Activated CD4-positive, alpha-beta T cell treated with anti-CD3 and anti-CD28 coated beads, Interleukin-2, amount 50 U/mL, for 4 hours (primary cell): ENCODE results near the gene SLC35D1.
A peak's percentile ranks its signal among the peaks of the same experiment; 100 is the strongest.

Experiments
- DNase-seq, 2 experiments: peaks; one replicate each; pipeline ENCODE4 v3.0.0-alpha.2; 2020

SLC35D1 gene

GRCh38 chr1:67043366-67043765 lies 10.6 kb downstream of the SLC35D1 start:
- DNase-seq = no peak

GRCh38 chr1:67041841-67042503 lies 12.0 kb downstream of the SLC35D1 start:
- DNase-seq = no peak

DNA sequence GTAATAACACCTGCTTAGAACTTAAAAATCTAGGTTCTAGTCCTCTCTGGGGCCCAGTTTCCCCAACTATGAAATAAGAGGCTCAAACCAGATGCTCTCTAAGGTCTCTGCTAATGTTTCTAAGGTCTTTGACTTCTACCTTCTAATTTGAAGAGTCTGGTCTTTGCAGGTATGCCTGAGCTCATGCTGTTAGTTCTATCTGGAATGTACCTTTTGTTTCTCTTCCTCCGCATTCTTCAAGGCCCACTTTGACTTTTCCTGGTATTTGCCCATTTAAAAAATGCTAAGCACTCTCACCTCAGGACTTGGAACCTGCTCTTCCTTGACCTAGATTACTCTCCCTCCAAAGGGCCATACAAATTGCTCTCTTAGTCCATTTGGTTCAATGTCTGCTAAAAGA lies 13.5 kb downstream of the SLC35D1 start:
- DNase-seq = no peak

- DNase-seq = no peak
Measured at GRCh38 chr1:67031859-67032247, 22.1 kb downstream of the SLC35D1 start.

DNA sequence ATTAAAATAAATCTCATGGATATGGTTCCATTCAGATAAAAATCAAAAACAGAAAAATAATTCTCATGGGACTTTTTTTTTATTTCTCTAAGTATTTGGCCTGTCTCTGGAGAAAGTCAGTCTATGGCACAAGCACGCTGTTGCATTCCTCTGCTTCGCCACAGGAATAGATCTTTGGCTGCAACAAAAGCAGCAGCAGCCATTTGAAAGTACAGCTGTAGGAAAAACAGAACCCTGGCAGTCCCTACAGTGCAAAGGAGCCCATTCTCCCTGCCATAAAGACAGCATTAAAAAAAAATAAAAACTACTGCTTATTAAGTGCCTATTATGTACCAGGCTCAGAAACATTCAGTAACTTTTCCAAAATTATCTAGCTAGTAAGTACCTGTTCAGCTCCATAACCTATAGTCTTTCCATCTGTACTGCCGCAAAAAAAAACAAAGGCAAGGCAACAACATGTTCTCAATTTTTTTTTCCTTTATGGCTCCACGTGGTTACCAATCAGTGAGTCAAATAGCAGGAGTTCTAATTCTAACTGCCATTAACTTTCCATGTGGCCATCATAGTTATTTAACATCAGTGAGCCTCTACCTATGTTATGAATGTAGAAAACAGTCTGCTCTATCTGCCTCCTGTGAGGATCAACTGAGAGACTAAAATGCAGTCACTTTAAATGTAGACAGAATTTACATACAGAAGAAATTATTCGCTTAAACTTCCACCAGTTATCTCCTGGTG lies 22.7 kb downstream of the SLC35D1 start:
- no peak for DNase-seq

GRCh38 chr1:67029472-67029871 lies 24.5 kb downstream of the SLC35D1 start:
- no peak for DNase-seq

DNA sequence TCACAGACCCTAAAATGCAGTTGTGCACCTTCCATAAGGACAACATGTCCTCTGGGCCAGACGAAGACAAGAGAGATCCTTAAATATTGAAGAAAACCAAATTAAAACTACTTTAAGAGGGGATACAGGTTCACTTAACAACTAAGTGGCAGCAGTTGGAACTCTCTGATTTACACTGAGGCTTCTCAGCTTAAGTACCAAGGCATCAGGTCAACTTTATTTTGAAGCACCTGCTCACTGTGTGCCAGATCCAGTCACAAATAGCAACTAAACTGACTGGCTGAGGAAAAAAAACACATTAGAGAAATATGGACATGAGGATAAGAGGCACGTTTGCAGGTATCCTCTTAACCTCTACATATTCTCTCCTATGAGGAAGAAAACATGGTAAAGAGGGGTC lies 33.2 kb downstream of the SLC35D1 start:
- DNase-seq = no peak

DNA sequence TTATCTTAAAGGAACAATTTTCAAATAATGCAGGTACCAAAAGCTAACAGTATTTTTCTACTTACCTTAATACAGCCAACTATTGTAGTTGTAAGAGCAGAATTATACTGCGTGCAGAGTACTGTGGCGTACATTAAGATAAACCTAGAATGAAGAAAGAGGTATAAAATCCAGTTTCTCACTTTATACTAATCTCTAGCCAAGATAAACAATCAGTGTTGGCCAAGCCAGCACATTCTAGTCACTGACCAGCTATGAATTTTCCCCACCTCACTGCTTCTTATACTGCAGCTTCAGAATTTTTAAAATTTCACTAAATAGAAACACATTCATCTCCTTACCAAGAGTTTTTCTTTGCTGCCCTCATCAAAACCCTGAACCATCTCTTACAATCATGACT lies 33.6 kb downstream of the SLC35D1 start:
- DNase-seq = no peak

GRCh38 chr1:67019600-67020136 lies 34.3 kb downstream of the SLC35D1 start:
- no peak for DNase-seq

DNA sequence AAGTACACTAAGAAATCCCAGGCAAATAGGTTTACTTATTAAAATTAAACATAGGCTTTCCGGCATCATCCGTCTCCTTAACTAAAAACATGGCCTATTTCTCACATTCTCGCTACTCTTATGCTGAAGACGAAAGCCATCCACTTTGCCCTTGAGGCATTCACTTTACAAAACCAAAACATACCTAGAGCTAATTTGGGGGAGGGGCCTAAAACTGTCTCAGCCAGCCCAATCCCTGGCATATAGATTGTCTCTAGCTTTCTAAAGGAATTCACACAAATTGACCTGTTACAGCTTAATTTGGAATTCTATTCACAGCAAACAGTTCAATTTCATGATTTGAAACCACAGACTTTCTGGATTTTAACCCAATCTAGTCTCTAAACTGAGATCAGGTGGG lies 34.8 kb downstream of the SLC35D1 start:
- DNase-seq = no peak

- DNase-seq = no peak
Measured at GRCh38 chr1:67018574-67018973, 35.4 kb downstream of the SLC35D1 start.

- DNase-seq = no peak
Measured at GRCh38 chr1:67013573-67013972, 40.4 kb downstream of the SLC35D1 start.

GRCh38 chr1:67009792-67010191 lies 44.2 kb downstream of the SLC35D1 start:
- DNase-seq = no peak

- DNase-seq = no peak
Measured at GRCh38 chr1:67005068-67005467, 48.9 kb downstream of the SLC35D1 start.

GRCh38 chr1:67004176-67004575 lies 49.8 kb downstream of the SLC35D1 start:
- no peak for DNase-seq

DNA sequence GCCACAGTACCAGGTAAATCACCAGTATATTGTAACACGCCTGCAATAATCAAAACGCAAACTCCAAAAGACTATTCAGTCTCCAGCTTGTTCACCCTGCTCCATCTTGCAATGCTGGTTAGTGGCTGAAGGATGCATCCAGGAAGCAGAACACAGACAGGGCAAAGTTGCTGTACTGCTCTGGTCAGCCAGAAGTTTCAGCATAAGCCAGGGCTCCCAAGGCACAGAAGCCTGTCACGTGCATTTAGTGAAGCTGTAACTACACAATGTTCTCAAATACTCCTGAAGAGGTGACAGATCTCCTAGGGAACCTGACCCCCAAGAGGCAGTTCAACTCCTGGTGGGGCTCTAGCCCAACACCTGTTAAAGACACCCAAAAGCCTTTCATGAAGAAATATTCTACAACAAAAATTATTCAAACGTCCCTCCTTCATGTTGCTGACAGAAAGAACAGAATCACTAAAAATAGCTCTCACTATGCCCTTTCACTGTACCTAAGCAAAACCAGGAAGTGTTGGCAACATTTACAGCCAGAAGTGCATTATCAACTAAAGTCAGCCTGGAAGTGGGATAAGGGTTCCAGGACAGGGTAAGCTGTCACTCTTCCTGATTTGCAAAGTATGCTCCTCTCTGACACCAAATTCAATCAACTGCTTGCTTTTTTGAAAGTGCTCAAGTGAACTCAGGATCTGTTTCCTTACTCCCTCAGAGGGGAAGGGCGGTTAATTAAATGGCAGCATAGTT lies 52.1 kb downstream of the SLC35D1 start:
- no peak for DNase-seq

- no peak for DNase-seq
Measured at GRCh38 chr1:66999640-67000400, 54.1 kb downstream of the SLC35D1 start.

- no peak for DNase-seq
Measured at GRCh38 chr1:66998972-66999371, 55.0 kb downstream of the SLC35D1 start.

DNA sequence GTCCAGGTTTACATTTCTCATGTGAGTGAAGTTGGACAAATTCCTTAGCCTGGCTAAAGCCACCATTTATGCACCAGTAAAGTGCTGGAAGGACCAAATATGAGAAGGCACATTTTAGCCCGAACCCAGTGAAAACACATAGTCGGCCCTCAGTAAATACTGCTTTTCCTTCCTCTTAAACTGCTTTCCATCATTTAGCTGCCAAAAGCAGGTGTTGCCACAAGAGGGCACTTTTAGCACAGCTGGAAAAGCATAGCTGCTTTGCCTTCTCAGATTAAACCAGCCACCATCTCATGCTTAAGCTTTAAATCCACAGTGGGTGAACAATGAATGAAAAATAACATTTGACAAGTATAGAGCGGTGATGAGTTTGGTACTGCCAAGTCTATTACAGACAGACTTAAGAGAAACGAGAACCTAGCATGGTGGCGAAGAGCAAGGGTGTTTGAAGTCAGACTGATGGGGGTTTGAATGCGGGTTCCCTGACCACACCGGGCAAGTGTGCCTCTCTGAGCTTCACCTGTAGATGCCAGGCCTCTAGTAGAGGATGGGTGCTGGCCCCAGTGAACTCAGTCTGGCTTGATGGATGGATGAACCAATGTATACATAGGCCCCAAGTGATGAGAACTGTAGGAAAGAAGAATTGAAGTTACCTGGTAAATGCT lies 57.8 kb downstream of the SLC35D1 start:
- DNase-seq = peak; percentile 54 to 62

DNA sequence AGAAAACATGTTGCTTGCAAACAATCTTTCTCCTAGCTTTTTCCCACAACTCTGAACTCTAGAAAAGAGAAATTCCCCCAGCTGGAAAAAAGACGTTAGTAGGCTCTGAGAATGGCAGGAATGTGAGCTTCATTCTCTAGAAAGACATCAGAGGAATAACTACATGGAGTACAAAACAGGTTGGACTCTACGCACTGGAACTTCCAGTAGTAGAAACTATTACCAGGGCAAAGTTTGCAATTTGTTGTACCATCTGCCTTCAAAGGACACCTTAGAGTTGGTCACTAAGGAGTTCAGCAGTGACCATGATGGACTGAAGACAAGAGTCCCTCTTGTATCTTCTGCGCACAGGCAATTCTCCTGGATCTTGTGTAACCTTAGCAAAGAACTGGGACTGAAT lies 60.9 kb downstream of the SLC35D1 start:
- DNase-seq = no peak

- DNase-seq = no peak
Measured at GRCh38 chr1:66985835-66986234, 68.1 kb downstream of the SLC35D1 start.

- DNase-seq = no peak
Measured at GRCh38 chr1:66984491-66984890, 69.5 kb downstream of the SLC35D1 start.
